Stimulated activated CD4-positive, alpha-beta T cell treated with anti-CD3 and anti-CD28 coated beads, Interleukin-2, amount 100 ng/mL, for 4 hours (primary cell): ENCODE results near the gene HIP1R.

Source experiments
- DNase-seq: peaks from one replicate; pipeline ENCODE4 v3.0.0-alpha.2; 2020; ENCODE audit warnings: low read depth

The HIP1R gene

DNA sequence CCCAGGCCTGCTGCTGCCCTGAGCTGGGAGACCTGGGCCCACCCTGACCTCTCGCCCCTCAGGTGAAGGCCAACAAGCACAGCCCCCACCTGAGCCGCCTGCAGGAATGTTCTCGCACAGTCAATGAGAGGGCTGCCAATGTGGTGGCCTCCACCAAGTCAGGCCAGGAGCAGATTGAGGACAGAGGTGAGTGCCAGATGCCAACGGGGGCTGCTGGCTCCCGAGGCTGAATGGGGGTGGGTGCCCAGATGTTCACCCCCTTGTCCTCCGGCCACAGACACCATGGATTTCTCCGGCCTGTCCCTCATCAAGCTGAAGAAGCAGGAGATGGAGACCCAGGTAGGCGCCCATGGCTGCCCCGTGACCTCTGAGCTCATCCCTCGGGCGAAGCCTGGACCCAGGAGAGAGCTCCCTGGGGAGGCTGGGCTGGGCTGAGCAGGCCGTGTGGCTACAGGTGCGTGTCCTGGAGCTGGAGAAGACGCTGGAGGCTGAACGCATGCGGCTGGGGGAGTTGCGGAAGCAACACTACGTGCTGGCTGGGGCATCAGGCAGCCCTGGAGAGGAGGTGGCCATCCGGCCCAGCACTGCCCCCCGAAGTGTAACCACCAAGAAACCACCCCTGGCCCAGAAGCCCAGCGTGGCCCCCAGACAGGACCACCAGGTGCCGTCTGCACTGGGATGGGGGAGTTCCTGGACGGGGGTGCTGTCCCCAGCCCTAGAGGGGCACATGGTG, 25.8 kb downstream of the HIP1R start:
- no peak for DNase-seq

DNA sequence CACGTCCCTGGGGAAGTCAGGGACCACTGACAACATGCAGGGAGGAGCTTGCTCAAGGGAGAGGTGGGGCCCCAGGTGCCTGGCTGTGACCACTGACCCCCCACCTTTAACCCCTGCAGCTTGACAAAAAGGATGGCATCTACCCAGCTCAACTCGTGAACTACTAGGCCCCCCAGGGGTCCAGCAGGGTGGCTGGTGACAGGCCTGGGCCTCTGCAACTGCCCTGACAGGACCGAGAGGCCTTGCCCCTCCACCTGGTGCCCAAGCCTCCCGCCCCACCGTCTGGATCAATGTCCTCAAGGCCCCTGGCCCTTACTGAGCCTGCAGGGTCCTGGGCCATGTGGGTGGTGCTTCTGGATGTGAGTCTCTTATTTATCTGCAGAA, 26.3 kb downstream of the HIP1R start:
- no peak for DNase-seq

- DNase-seq: no peak
Observed at GRCh38 chr12:122862110-122862634, 26.9 kb downstream of the HIP1R start.

- no peak for DNase-seq
Observed at GRCh38 chr12:122862872-122863701, 27.8 kb downstream of the HIP1R start.

DNA sequence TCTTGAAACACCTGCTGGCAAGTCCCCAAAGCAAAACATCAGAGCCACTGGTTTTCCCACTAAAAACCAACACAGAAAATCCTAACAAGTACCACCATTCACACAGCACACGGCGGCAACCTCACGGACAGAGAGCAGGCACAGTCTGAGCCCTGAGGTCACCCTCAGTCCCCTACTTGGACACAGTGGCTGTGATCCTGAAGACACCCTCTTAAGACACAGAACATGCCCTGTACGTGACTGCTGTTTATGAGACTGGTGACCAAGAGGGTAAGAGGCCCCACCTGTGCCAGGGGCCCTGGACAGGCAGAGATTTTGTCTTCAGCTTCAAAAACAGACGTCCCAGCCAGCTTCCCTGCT, 29.6 kb downstream of the HIP1R start:
- no peak for DNase-seq

DNA sequence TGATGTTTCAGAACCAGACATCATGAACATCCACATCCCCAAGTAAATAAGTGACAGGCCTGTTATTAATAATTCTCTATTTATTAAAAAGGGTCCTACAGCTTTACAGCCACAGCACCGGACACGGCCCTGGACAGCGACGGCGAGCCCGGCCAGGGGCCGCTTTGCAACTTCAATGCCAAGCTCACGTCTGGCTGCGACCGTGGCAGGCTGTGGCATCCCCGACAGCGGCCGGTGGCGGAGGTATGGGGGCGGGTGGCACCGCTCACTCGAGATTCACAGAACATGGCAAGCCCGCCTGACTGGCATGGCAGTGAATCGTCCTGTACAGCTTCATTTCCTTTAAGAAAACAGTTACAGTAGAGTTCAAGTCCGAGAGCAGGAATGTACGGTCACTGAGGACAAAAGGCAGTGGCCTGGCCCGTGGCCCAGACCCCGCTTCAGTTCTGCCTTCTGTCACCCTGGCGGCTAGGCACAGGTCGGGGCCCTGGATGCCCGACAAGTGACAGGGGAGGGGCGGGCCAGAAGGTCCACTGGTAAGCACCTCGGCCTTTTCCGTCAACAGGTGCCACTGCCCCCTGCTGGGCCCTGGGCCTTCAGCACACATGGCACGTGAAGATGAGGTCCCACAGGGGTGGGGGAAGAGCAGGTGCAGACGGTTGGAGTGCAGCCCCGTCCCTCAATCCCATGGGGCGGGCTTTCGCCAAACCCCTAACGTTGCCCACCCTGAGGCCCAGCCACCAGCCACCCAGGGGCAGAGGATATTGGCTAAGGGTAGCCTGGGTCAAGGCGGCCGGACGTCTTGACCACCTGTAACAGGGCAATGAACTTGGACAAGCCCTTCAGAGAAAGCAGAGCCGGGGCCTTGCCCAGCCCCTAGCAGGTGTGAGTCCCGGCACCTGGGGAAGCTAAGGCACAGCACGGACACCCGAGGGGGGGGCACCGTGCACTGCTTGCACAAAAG, 30.3 kb downstream of the HIP1R start:
- DNase-seq: no peak

DNA sequence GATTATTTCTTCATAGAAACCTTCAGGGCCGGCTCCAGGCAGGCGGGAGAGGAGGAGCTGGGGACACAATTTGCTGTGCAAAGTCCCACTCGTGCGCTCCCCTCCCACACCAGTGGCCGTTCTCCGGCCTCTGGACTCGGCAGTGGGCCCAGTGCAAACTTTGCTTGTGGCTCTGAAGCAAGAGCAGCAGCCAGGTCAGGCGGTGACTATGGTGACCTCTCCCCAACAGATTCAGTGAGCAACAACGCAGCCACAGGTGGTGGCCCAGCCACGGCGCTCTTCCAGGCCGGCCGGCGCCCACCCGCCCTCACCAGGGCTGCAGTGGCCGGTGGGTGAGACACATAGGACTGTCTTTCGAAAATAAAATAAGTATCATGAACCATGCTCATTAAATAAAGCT, 31.1 kb downstream of the HIP1R start:
- DNase-seq: no peak

GRCh38 chr12:122866950-122867607, 31.8 kb downstream of the HIP1R start:
- DNase-seq: no peak

- no peak for DNase-seq
Observed at GRCh38 chr12:122867691-122868461, 32.6 kb downstream of the HIP1R start.

DNA sequence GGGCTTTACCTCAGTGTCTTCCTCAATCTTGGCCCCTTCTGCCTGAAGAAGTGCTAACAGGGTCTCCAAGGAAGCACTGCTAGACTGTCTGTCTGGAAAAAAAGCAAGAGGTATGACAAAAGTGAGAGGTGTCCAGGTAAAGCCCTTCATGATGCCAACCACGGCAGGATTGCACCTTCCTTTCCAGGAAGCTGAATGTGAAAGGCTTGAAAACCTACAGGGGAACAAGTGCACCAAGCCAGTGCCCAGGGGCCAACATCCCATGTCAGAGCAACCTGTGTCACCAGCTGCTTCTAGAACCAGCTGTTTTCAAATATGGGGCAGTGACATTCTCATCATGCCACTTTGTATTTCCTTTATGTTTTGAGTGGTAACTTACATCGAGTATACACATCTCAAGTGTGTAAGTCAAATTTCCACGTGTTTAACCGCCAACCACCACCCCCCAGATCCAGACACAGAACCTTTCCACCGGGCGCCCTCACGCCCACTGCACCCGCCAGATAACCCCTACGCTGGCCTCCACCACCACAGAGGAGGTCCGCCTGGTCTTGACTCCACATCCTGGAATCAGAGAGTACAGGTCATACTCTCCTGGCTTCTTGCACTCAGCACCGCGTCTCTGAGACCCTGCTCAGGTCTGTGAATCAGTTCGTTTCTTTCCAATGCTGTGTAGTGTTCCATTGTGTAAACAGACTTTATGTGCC, 33.4 kb downstream of the HIP1R start:
- DNase-seq: no peak

DNA sequence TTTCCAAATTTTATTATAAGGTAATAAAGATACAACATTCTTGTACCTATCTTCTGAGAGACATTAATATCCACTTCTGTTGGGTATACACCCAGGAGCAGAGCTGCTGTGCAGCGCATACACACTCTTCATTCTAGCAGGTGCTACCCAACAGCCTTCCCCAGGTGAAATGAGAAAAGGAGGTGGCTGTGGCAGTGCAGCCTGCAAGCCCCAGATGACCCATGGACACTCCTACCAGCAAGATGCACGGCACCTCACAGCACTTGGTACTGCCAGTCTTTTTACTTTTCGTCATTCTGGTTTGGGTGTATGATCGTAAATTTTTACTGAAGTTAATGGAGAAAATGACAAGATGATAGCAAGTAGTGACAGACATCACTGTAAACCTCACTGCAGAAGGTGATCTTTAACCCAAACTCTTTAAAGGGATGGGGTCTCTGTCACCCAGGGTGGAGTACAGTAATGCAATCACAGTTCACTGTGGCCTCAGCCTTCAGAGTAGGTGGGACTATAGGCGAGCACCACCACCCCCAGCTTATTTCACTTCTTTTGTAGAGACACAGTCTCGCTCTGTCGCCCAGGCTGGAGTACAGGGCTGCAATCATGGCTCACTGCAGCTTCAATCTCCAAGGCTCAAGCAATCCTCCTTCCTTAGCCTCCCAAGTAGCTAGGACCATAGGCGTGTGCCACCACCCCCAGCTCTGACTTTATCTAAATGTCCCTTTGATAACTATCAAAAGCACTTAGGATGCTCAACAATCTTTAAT, 34.1 kb downstream of the HIP1R start:
- no peak for DNase-seq

- DNase-seq: no peak
Observed at GRCh38 chr12:122870163-122870842, 35.0 kb downstream of the HIP1R start.

- DNase-seq: no peak
Observed at GRCh38 chr12:122870867-122871664, 35.8 kb downstream of the HIP1R start.

- peak; percentile 35 for DNase-seq
Observed at GRCh38 chr12:122871851-122872780, 36.9 kb downstream of the HIP1R start.

DNA sequence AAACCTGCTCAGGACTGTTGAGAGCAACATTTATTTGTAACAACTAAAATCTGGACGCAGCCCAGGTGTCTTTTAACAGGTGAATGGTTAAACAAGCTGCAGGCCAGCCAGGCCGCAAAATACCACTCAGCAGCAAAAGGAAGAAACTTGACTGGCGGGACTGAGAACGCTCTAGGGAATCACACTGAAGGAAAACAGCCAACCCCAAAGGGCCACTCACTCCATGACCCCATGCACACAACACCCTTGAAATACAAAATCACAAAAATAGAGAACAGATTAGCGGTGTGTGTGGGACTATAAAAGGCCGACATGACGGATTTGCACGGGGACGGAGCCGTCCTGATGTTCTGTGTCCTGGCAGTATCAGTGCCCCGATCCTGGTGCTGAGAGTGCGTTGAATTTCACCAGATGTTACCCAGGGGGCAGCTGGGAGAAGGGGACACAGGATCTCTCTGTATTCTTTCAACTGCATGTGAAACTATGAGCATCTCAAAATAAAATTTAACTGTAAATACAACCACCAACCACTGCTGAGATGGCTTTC, 37.6 kb downstream of the HIP1R start:
- DNase-seq: no peak

GRCh38 chr12:122873540-122873939, 38.3 kb downstream of the HIP1R start:
- no peak for DNase-seq

DNA sequence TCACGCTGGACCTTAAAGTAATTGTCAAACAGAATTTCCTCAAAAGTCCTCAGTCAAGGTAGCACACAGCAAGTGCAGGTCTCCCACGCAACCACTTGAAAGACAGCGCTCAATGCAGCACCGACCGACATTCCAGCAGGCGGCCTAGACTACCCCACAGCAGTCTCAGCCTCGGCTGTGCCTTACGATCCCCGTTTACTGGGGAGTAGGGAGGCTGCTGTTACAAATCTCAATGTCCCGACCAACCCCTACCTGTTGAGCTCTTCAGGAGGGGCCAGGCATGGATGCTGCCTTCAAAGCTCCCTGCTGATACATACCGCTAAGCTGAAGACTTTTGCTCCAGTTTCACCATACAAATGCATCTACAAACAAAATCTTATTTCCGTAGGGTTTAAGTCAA, 38.8 kb downstream of the HIP1R start:
- peak; percentile 49 for DNase-seq
